Smooth muscle cell (in vitro differentiated cells): ENCODE data around the gene LRRFIP2. TPM values are rescaled to one million over a fixed set of nuclear protein-coding genes. Genes with fewer than 3 reads are reported as not detected.

Source experiments
- DNase-seq: peaks from one replicate; lab custom pipeline; 2025; ENCODE audit not compliant: unreplicated experiment; lab: John Stamatoyannopoulos, UW
- H2AFZ ChIP-seq: fragments of 200-600 bp; sonication (generic); 2 replicates; pipeline ENCODE4 v1.6.0; 2016; ENCODE audit warnings: antibody characterized with exemption, low read depth, mild to moderate bottlenecking
- H3F3A ChIP-seq: fragments of 200-600 bp; sonication (generic); 2 replicates; pipeline ENCODE4 v1.6.0; 2017; ENCODE audit warnings: antibody characterized with exemption, low read depth
- H3K27ac ChIP-seq: fragments of 200-600 bp; sonication (generic); 2 replicates; pipeline ENCODE4 v1.5.1; 2016; ENCODE audit warnings: low read depth, mild to moderate bottlenecking
- H3K27me3 ChIP-seq: fragments of 200-600 bp; sonication (generic); 2 replicates; pipeline ENCODE4 v1.6.1; 2016; ENCODE audit warnings: low read depth, mild to moderate bottlenecking
- H3K36me3 ChIP-seq: fragments of 200-600 bp; sonication (generic); 2 replicates; pipeline ENCODE4 v1.5.1; 2016; ENCODE audit warnings: low read depth
- H3K4me1 ChIP-seq: fragments of 200-600 bp; sonication (generic); 2 replicates; pipeline ENCODE4 v1.5.1; 2016; ENCODE audit warnings: low read depth
- H3K4me2 ChIP-seq: fragments of 200-600 bp; sonication (generic); 2 replicates; pipeline ENCODE4 v1.6.0; 2016; ENCODE audit warnings: mild to moderate bottlenecking
- H3K4me3 ChIP-seq: fragments of 200-600 bp; sonication (generic); 2 replicates; pipeline ENCODE4 v1.5.1; 2016; ENCODE audit warnings: mild to moderate bottlenecking
- H3K79me2 ChIP-seq: fragments of 200-600 bp; sonication (generic); 2 replicates; pipeline ENCODE4 v1.6.0; 2016; ENCODE audit warnings: low read depth, mild to moderate bottlenecking
- H3K9ac ChIP-seq: fragments of 200-600 bp; sonication (generic); 2 replicates; pipeline ENCODE4 v1.6.0; 2016; ENCODE audit warnings: low read depth
- H3K9me3 ChIP-seq: fragments of 200-600 bp; sonication (generic); replicated peaks from 2 replicates; pipeline ENCODE4 v1.5.1; 2016; ENCODE audit warnings: low read depth
- H4K20me1 ChIP-seq: fragments of 200-600 bp; sonication (generic); 2 replicates; pipeline ENCODE4 v1.6.0; 2016; ENCODE audit warnings: low read depth
- CTCF ChIP-seq: fragments of 200-600 bp; sonication (generic); IDR thresholded peaks from 2 replicates; pipeline ENCODE4 v1.5.1; 2017; ENCODE audit warnings: borderline replicate concordance, mild to moderate bottlenecking, antibody characterized with exemption; ENCODE audit not compliant: insufficient read depth, poor library complexity, severe bottlenecking
- WGBS: methylation state at CpG from one replicate; pipeline ENCODE4 v1.1.7; 2016; ENCODE audit warnings: low lambda C conversion rate; 5-methylcytosine and 5-hydroxymethylcytosine counted together
- polyA plus RNA-seq: library from polyadenylated mRNA; unstranded; fragments of >200 nt; fragmentation: Nextera tagmentation; extraction: Ambion mirVana; gene quantifications from 2 replicates; pipeline ENCODE4 v1.2.1, GENCODE V29; 2016
- total RNA-seq: library from RNA; depleted of rRNA; stranded (reverse); fragments of >200 nt; gene quantifications from 2 replicates; pipeline ENCODE4 v1.2.3, GENCODE V29; 2014

Gene LRRFIP2
- total and polyA plus RNA-seq, 2 experiments from 2014 or later = 25.6 to 34.6 TPM

GRCh38 chr3:37198547-37198946 lies 24.2 kb upstream of the LRRFIP2 start:
- 54% methylated on average over 2 of the region's 2 CpGs for WGBS
- Histone ChIP-seq H3K4me1 (peaks cover 21% of the 10 kb centered on the region), H3K9ac (no peak overlapping the region), H3K4me3 (no peak overlapping the region), H3K4me2 (peak overlapping the region; percentile 54), H3K36me3 (no peaks in the 10 kb centered on the region), H4K20me1 (no peaks in the 10 kb centered on the region), H3F3A (no peaks in the 10 kb centered on the region), H3K27ac (peak overlapping the region; percentile 86), H3K27me3 (no peaks in the 10 kb centered on the region), H3K9me3 (no peaks in the 10 kb centered on the region), H3K79me2 (no peaks in the 10 kb centered on the region), H2AFZ (no peak overlapping the region)
- DNase-seq = no peak
- TF ChIP-seq CTCF = no peak

- no peaks in the 10 kb centered on the region for H3K79me2 ChIP-seq
- no peaks in the 10 kb centered on the region for H3K27me3 ChIP-seq
- H3K9ac ChIP-seq = peak overlapping the region; percentile 24
- no peak for DNase-seq
- no peaks in the 10 kb centered on the region for H3F3A ChIP-seq
- peak overlapping the region; percentile 54 for H3K4me2 ChIP-seq
- TF ChIP-seq CTCF = no peak
- no peaks in the 10 kb centered on the region for H3K9me3 ChIP-seq
- no peaks in the 10 kb centered on the region for H4K20me1 ChIP-seq
- peak overlapping the region; percentile 86 for H3K27ac ChIP-seq
- H2AFZ ChIP-seq = no peak overlapping the region
- no peak overlapping the region for H3K4me3 ChIP-seq
- peaks cover 21% of the 10 kb centered on the region for H3K4me1 ChIP-seq
- no peaks in the 10 kb centered on the region for H3K36me3 ChIP-seq
- WGBS = 34% methylated on average over 2 of the region's 2 CpGs
These were observed 23.5 kb upstream of the LRRFIP2 start for GRCh38 chr3:37197810-37198371.

- Histone ChIP-seq H4K20me1 (no peaks in the 10 kb centered on the region), H3K9ac (no peak overlapping the region), H3K4me1 (peaks cover 21% of the 10 kb centered on the region), H3K27me3 (no peaks in the 10 kb centered on the region), H3K9me3 (no peaks in the 10 kb centered on the region), H3K4me3 (no peak overlapping the region), H3K4me2 (no peak overlapping the region), H3K27ac (no peak overlapping the region), H3K36me3 (no peaks in the 10 kb centered on the region), H3K79me2 (no peaks in the 10 kb centered on the region), H3F3A (no peaks in the 10 kb centered on the region), H2AFZ (no peak overlapping the region)
- TF ChIP-seq CTCF = no peak
- WGBS = 95% methylated on average over 5 of the region's 5 CpGs
- DNase-seq = no peak
These were observed 20.2 kb upstream of the LRRFIP2 start for GRCh38 chr3:37194533-37194932.

GRCh38 chr3:37190667-37191066 lies 16.3 kb upstream of the LRRFIP2 start:
- H3K9me3 ChIP-seq = no peaks in the 10 kb centered on the region
- WGBS = 39% methylated on average over 1 of the region's 1 CpG
- no peak for TF ChIP-seq CTCF

More at GRCh38 chr3:37190667-37191066, 16.3 kb upstream of the LRRFIP2 start:
- no peaks in the 10 kb centered on the region for H3F3A ChIP-seq
- H3K4me1 ChIP-seq = no peaks in the 10 kb centered on the region
- H2AFZ ChIP-seq = no peak overlapping the region
- H3K9ac ChIP-seq = no peak overlapping the region
- H3K4me3 ChIP-seq = no peak overlapping the region
- no peaks in the 10 kb centered on the region for H3K27me3 ChIP-seq
- no peaks in the 10 kb centered on the region for H4K20me1 ChIP-seq
- H3K36me3 ChIP-seq = no peaks in the 10 kb centered on the region
- DNase-seq = no peak
- no peak overlapping the region for H3K4me2 ChIP-seq
- H3K27ac ChIP-seq = no peak overlapping the region
- no peaks in the 10 kb centered on the region for H3K79me2 ChIP-seq
